GM20431 (cell line): ENCODE results near the gene RPL10.

Experiments used
- in situ Hi-C: fragments of 300-500 bp; cut with MseI, MboI; formaldehyde crosslinking; loops from one replicate; pipeline ENCODE4 v1.15.0; 2020; ENCODE audit warnings: low sequenced_read_pairs; ENCODE audit not compliant: unreplicated experiment

Gene RPL10

GRCh38 chrX:154428176-154429171 is 30.3 kb downstream of the RPL10 start, which contains the start of gene ATP6AP1:
TSS of gene ATP6AP1 (plus strand) at chrX:154428677. CDS start at chrX:154428693, 16 bp downstream.
- in situ Hi-C loops: no loop called here

DNA sequence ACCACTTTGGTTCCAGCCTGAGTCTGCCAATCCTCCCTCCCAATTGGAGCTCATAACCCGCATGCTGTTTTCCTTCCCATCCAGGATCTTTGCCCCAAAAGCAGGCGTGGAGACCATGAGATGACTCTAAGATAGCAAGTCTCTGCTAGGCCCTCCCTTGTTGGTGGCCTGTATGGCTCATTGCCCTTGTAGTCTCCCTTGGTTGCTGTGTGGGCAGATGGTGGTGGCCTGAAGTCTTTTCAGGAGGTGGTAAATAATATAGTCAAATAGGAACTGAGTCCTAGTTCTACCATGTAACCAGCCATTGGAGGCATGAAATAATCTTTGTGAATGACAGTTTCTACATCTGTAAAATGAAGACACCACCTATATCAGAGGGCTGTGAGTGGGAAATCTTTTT is 31.5 kb downstream of the RPL10 start:
- in situ Hi-C loops: no loop called here

DNA sequence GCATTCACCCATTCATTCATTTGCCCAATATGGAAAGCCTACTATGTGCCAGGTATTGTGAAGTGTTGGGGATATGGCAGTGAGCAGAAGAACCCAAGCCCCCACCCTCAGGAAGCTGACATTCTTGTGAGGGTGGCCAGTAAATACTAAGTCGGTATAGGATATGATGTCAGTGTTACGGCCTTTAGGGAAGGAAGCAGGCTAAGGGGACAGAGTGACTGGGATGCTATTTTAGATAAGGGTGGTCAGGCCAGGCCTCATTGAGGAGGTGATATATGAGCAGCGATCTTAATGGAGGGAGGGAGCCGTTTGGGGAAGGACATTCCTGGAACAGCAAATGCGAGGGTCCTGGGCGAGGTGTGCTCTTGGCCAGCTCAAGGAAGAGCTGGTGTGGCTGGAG is 32.3 kb downstream of the RPL10 start:
- in situ Hi-C loops: no loop called here

- in situ Hi-C loops: no loop called here
Observed at GRCh38 chrX:154430916-154431315, 32.7 kb downstream of the RPL10 start.

GRCh38 chrX:154431341-154431740 is 33.2 kb downstream of the RPL10 start:
- in situ Hi-C loops: no loop called here

- in situ Hi-C loops: no loop called here
Observed at GRCh38 chrX:154432210-154432609, 34.0 kb downstream of the RPL10 start.

DNA sequence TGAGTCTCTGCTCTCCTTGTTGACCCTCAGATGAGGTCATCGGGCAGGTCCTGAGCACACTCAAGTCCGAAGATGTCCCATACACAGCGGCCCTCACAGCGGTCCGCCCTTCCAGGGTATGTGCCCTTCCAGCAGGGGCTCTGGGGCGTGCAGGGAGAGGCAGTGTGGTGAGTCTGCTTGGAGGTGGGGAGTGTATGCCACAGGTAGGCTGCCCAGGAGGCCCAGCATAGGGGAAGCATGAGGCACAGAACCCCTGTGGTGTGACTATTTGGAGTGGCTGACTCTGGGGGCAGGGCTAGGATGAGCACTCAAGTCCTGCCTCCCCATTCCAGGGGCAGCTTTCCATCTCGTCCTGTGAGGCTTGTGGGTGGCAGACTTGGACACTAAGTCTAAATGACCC is 35.4 kb downstream of the RPL10 start:
- in situ Hi-C loops: no loop called here

GRCh38 chrX:154434394-154435168 is 36.4 kb downstream of the RPL10 start:
- in situ Hi-C loops: no loop called here

- in situ Hi-C loops: no loop called here
Observed at GRCh38 chrX:154435171-154435733, 37.1 kb downstream of the RPL10 start.

DNA sequence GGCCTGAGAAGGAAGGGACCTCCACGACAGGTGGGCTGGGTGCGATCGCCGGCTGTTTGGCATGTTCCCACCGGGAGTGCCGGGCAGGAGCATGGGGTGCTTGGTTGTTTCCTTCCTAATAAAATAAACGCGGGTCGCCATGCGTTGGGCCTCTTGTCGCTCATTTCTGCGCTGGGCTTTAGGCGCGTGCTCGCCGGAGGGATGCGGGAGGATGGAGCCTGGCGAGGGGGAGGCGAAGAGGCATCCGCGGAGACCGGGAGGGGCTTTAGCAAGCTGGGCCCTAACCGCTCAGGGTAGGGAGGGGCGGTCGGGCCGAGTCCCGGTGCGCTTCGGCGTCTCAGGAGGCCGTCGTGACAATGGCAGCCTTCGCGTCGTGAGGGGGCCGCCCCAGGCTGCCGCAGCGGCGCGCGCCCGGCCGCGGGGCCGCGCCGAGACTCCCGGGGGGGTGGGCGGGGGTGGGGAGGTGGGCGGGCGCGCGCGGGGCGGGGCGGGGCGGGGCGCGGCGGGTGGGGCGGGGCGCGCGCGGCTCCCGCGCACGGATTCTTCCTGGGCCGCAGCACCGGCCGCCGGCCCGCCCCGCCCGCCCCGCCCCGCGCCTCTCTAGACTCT is 38.3 kb downstream of the RPL10 start:
- in situ Hi-C loops: no loop called here

- in situ Hi-C loops: no loop called here
Observed at GRCh38 chrX:154436983-154437752, 39.0 kb downstream of the RPL10 start, which contains the start of gene GDI1. TSS of gene GDI1 (plus strand) at chrX:154437154. CDS start at chrX:154437255, 101 bp downstream.

- in situ Hi-C loops: no loop called here
Observed at GRCh38 chrX:154437971-154438893, 40.1 kb downstream of the RPL10 start.

DNA sequence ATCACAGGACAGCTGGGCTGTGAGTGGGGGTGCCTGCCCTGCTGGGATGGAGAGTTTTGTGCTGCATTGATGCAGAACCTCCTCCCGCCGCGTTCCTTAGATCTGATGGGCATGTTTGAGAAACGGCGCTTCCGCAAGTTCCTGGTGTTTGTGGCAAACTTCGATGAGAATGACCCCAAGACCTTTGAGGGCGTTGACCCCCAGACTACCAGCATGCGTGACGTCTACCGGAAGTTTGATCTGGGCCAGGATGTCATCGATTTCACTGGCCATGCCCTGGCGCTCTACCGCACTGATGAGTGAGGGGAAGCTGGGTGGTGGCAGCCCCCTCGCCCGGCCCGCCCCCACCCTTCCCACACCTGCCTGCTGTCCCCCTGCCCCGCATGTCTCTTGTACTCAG is 41.7 kb downstream of the RPL10 start:
- in situ Hi-C loops: no loop called here

DNA sequence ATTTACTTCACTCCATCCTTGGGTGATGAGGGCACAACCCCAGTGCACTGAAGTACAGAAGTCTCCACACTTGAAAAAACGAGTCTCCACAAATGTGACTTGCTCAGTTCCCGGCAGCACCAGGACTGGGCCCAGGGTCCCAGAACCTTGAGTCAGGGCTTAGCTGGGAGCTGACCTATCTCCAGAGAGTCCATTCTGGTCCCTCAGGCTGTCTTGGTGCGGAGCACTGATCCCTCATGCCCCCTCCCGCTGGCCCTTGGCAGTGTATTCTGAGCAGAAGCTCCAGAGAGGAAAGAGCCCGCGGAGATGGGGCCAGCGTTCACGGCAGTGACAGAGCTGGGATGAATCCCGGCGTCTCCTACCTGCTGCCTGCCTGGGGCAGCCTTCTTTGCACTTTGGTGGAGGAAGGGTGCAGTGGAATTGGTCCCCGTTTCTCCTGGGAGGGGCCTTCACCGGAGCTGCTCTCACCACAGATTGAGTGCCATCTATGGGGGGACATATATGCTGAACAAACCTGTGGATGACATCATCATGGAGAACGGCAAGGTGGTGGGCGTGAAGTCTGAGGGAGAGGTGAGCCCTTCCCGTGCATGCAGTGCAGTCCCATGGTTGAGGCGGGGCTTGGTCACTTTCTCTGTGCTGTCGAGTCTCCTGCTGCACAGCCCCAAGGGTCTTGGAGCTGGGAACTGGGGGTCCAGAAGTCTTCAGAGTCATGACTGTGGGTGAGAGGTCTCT is 42.6 kb downstream of the RPL10 start:
- in situ Hi-C loops: no loop called here

GRCh38 chrX:154441564-154441963 is 43.4 kb downstream of the RPL10 start:
- in situ Hi-C loops: no loop called here

DNA sequence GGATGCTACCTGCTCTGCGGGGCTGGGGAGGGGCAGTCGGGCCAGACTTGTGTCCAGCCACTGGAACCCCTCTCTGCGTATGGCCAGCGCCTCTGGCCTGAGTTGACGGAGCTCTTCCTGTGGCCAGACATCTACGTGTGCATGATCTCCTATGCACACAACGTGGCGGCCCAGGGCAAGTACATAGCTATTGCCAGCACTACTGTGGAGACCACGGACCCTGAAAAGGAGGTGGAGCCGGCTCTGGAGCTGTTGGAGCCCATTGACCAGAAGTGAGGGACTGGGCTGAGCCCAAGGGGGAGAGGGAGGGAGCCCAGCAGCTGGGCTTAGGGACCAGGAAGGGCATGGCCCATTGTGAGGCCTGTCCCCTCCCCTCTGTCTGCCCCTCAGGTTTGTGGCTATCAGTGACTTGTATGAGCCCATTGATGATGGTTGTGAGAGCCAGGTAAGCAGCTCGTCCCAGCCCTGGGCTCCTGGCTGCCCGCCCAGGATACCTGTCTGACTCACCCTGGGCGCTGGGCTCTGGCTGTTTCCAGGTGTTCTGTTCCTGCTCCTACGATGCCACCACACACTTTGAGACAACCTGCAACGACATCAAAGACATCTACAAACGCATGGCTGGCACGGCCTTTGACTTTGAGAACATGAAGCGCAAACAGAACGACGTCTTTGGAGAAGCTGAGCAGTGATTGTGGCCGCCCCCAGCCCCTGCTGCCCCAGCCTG is 44.0 kb downstream of the RPL10 start:
- in situ Hi-C loops: no loop called here

DNA sequence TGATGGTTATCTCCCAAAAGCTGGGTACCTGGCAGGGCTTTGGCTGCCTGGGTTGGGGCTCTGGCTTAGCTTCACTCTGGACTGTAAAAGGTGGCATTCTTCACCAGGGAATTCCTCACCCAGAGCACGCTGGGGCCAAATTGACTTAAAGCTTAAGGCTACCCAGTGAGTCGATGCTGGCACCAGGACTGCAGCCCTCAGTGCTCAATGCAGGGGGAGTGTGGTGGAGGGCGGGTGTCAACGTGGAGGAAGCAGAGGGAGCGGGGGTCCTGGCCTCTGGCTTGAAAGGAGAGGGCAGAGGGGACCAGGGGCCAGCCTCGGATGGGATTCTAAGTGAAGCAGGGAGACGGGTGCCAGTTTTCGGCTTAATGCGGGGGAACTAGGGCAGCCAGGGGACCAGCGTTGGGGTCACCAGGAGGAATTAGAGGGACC is 45.3 kb downstream of the RPL10 start:
- in situ Hi-C loops: no loop called here
